WI38 (cell line): ENCODE results near the gene ASCL4.

Experiments used
- H3K4me3 ChIP-seq: 2 replicates; pipeline ENCODE4 v1.5.1; 2011; ENCODE audit warnings: low read depth, mild to moderate bottlenecking, control low read depth, low read length
- CTCF ChIP-seq: IDR thresholded peaks from 2 replicates; pipeline ENCODE4 v1.5.1; 2012; ENCODE audit warnings: low read depth, mild to moderate bottlenecking, control low read depth, low read length

The ASCL4 gene

GRCh38 chr12:107736914-107737313, 37.6 kb upstream of the ASCL4 start:
- H3K4me3 ChIP-seq: no peak overlapping the region
- no peak for TF ChIP-seq CTCF

- H3K4me3 ChIP-seq: peak overlapping the region; percentile 39
- no peak for TF ChIP-seq CTCF
These were observed 26.0 kb upstream of the ASCL4 start for GRCh38 chr12:107748472-107748871.

- no peak overlapping the region for H3K4me3 ChIP-seq
- no peak for TF ChIP-seq CTCF
These were observed 25.4 kb upstream of the ASCL4 start for GRCh38 chr12:107749083-107749482.

GRCh38 chr12:107759410-107759809, 15.1 kb upstream of the ASCL4 start:
- TF ChIP-seq CTCF: no peak
- H3K4me3 ChIP-seq: peak overlapping the region; percentile 90

GRCh38 chr12:107760207-107760808, 14.2 kb upstream of the ASCL4 start:
- peak overlapping the region; percentile 90 for H3K4me3 ChIP-seq
- no peak for TF ChIP-seq CTCF

- no peak for TF ChIP-seq CTCF
- H3K4me3 ChIP-seq: peak within 1 kb of the TSS; percentile 90
These were observed 13.5 kb upstream of the ASCL4 start, which contains the start of gene PRDM4 for GRCh38 chr12:107760809-107761501. PRDM4 (minus strand) TSS chr12:107761137; CDS start chr12:107760515, 622 bp downstream.

- TF ChIP-seq CTCF: no peak
- H3K4me3 ChIP-seq: peak overlapping the region; percentile 90
These were observed 13.0 kb upstream of the ASCL4 start for GRCh38 chr12:107761502-107761904.
